ENCODE results near the gene TMEM182. TPM values are rescaled to one million over a fixed set of nuclear protein-coding genes. Genes with fewer than 3 reads are reported as not detected.

TMEM182 gene
- total RNA-seq, 4 donors from 2014 or later, result 0.49 to 2.6 (median 0.75) TPM

GRCh38 chr2:102834523-102835273, 72.9 kb downstream of the TMEM182 start:
- 82% methylated on average over 6 of the region's 6 CpGs for WGBS
- Histone ChIP-seq H3K27me3 (no peaks in the 10 kb centered on the region), H3K36me3 (no peaks in the 10 kb centered on the region), H3K9me3 (no peaks in the 10 kb centered on the region), H3K4me1 (no peaks in the 10 kb centered on the region), H3K27ac (no peak overlapping the region), H3K4me3 (no peak overlapping the region)
- TF ChIP-seq CTCF (IDR thresholded peaks at IDR 0.05), result no peak
- TF ChIP-seq POLR2A (IDR thresholded peaks at IDR 0.05), result no peak
- TF ChIP-seq POLR2AphosphoS5 (IDR thresholded peaks at IDR 0.05), result no peak
- no peak for TF ChIP-seq EP300 (IDR thresholded peaks at IDR 0.05)
- DNase-seq (ENCODE audit: low spot score in 2 of 2), result no peak

GRCh38 chr2:102837626-102838198, 75.9 kb downstream of the TMEM182 start:
- no peaks in the 10 kb centered on the region for H3K27me3 ChIP-seq
- 72% methylated on average over 8 of the region's 8 CpGs for WGBS
- H3K4me3 ChIP-seq, result no peak overlapping the region
- H3K9me3 ChIP-seq, result no peaks in the 10 kb centered on the region
- no peak for DNase-seq (ENCODE audit: low spot score in 2 of 2)
- no peak for TF ChIP-seq POLR2AphosphoS5 (IDR thresholded peaks at IDR 0.05)
- no peak for TF ChIP-seq POLR2A (IDR thresholded peaks at IDR 0.05)
- no peak for TF ChIP-seq CTCF (IDR thresholded peaks at IDR 0.05)
- no peak for TF ChIP-seq EP300 (IDR thresholded peaks at IDR 0.05)
- H3K36me3 ChIP-seq, result no peaks in the 10 kb centered on the region
- H3K27ac ChIP-seq, result no peak overlapping the region
- no peaks in the 10 kb centered on the region for H3K4me1 ChIP-seq

GRCh38 chr2:102839668-102840388, 78.0 kb downstream of the TMEM182 start:
- no peaks in the 10 kb centered on the region for H3K36me3 ChIP-seq
- H3K4me3 ChIP-seq, result no peak overlapping the region
- no peaks in the 10 kb centered on the region for H3K4me1 ChIP-seq
- no peaks in the 10 kb centered on the region for H3K9me3 ChIP-seq
- no peak overlapping the region for H3K27ac ChIP-seq
- no peak for TF ChIP-seq EP300 (IDR thresholded peaks at IDR 0.05)
- TF ChIP-seq CTCF (IDR thresholded peaks at IDR 0.05), result peak; percentile 35 to 78
- H3K27me3 ChIP-seq, result no peaks in the 10 kb centered on the region
- 35% methylated on average over 8 of the region's 8 CpGs for WGBS
- no peak for DNase-seq (ENCODE audit: low spot score in 2 of 2)

GRCh38 chr2:102841107-102841840, 79.4 kb downstream of the TMEM182 start:
- Histone ChIP-seq H3K9me3 (no peaks in the 10 kb centered on the region), H3K27ac (no peak overlapping the region), H3K27me3 (no peaks in the 10 kb centered on the region), H3K4me1 (no peaks in the 10 kb centered on the region), H3K4me3 (no peak overlapping the region), H3K36me3 (no peaks in the 10 kb centered on the region)
- no peak for TF ChIP-seq EP300 (IDR thresholded peaks at IDR 0.05)
- peak in 1 of 2 donors; percentile 28 for TF ChIP-seq CTCF (IDR thresholded peaks at IDR 0.05)
- 55% methylated on average over 18 of the region's 19 CpGs for WGBS
- no peak for DNase-seq (ENCODE audit: low spot score in 2 of 2)

All from suprapubic skin (tissue), 4 donors.